HG03442 (cell line): Measurements from ENCODE around the gene GATAD2A.

Source experiments
- ATAC-seq: cut with Tn5 transposase; IDR thresholded peaks from one replicate; pipeline ENCODE4 v1.9.1; 2021; ENCODE audit warnings: mild to moderate bottlenecking, moderate library complexity; ENCODE audit not compliant: unreplicated experiment

Gene GATAD2A

GRCh38 chr19:19528721-19529490, 123.4 kb downstream of the GATAD2A start, which contains the start of gene YJEFN3:
Gene YJEFN3, plus strand, starts transcription at chr19:19528911. Its CDS starts 22 bp downstream, at chr19:19528933.
- ATAC-seq: no peak

- no peak for ATAC-seq
Observed at GRCh38 chr19:19529783-19530422, 124.4 kb downstream of the GATAD2A start.

- ATAC-seq: no peak
Observed at GRCh38 chr19:19530423-19530804, 124.9 kb downstream of the GATAD2A start.

GRCh38 chr19:19530889-19531288, 125.4 kb downstream of the GATAD2A start:
- ATAC-seq: no peak

GRCh38 chr19:19531951-19532805, 126.7 kb downstream of the GATAD2A start:
- no peak for ATAC-seq

- ATAC-seq: no peak
Observed at GRCh38 chr19:19532806-19533701, 127.6 kb downstream of the GATAD2A start.

- ATAC-seq: no peak
Observed at GRCh38 chr19:19533841-19534240, 128.4 kb downstream of the GATAD2A start.

GRCh38 chr19:19534556-19535265, 129.2 kb downstream of the GATAD2A start:
- ATAC-seq: no peak

GRCh38 chr19:19535311-19536191, 130.1 kb downstream of the GATAD2A start:
- ATAC-seq: no peak

GRCh38 chr19:19537075-19538048, 131.9 kb downstream of the GATAD2A start:
- no peak for ATAC-seq

- no peak for ATAC-seq
Observed at GRCh38 chr19:19538061-19538784, 132.7 kb downstream of the GATAD2A start, which contains the start of gene CILP2. Gene CILP2, plus strand, starts transcription at chr19:19538265. Its CDS starts 85 bp downstream, at chr19:19538350.

GRCh38 chr19:19538785-19539166, 133.3 kb downstream of the GATAD2A start:
- ATAC-seq: no peak

GRCh38 chr19:19539698-19540063, 134.2 kb downstream of the GATAD2A start:
- ATAC-seq: no peak

- no peak for ATAC-seq
Observed at GRCh38 chr19:19540064-19540714, 134.7 kb downstream of the GATAD2A start.

- ATAC-seq: peak; percentile 57
Observed at GRCh38 chr19:19540715-19541515, 135.4 kb downstream of the GATAD2A start.

- ATAC-seq: no peak
Observed at GRCh38 chr19:19541616-19542015, 136.1 kb downstream of the GATAD2A start.
